HepG2 (cell line): Measurements from ENCODE around the gene MEIOB. TPM values are rescaled to one million over a fixed set of nuclear protein-coding genes. Genes with fewer than 3 reads are reported as not detected.

ENCODE experiments used
- GPN1 ChIP-seq: sonication (generic); formaldehyde crosslinking; IDR thresholded peaks from 2 replicates; pipeline ENCODE4 v1.5.1; 2020; ENCODE audit warnings: missing genetic modification reagents, borderline replicate concordance
- KDM5B ChIP-seq: sonication (generic); formaldehyde crosslinking; IDR thresholded peaks from 2 replicates; pipeline ENCODE4 v1.4.0; 2020; ENCODE audit warnings: missing genetic modification reagents, mild to moderate bottlenecking, borderline replicate concordance
- PHF20 ChIP-seq: sonication (generic); formaldehyde crosslinking; IDR thresholded peaks from 2 replicates; pipeline ENCODE4 v1.5.0; 2020; ENCODE audit warnings: mild to moderate bottlenecking, missing genetic modification reagents
- RBFOX2 ChIP-seq: fragments of 200-400 bp; formaldehyde crosslinking; IDR thresholded peaks from 2 replicates; pipeline ENCODE4 v1.6.1; 2017; ENCODE audit warnings: low read depth, mild to moderate bottlenecking, low read length
- RFX1 ChIP-seq: fragments of 450-650 bp; IDR thresholded peaks from 2 replicates; pipeline ENCODE4 v1.6.1; 2017
- SMARCE1 ChIP-seq: fragments of 450-650 bp; IDR thresholded peaks from 2 replicates; pipeline ENCODE4 v1.6.1; 2017; ENCODE audit warnings: borderline replicate concordance
- TBP ChIP-seq: sonication (generic); formaldehyde crosslinking; IDR thresholded peaks from 2 replicates; pipeline ENCODE4 v1.5.0; 2020; ENCODE audit warnings: missing genetic modification reagents
- TBX3 ChIP-seq: fragments of 450-650 bp; IDR thresholded peaks from 2 replicates; pipeline ENCODE4 v1.6.1; 2017; ENCODE audit warnings: antibody characterized with exemption, mild to moderate bottlenecking, inconsistent platforms, borderline replicate concordance
- TOE1 ChIP-seq: sonication (generic); formaldehyde crosslinking; IDR thresholded peaks from 2 replicates; pipeline ENCODE4 v1.4.0; 2020; ENCODE audit warnings: mild to moderate bottlenecking, missing genetic modification reagents
- ZBTB21 ChIP-seq: sonication (generic); formaldehyde crosslinking; IDR thresholded peaks from 2 replicates; pipeline ENCODE4 v1.4.0; 2020; ENCODE audit warnings: missing genetic modification reagents
- ZBTB46 ChIP-seq: sonication (generic); formaldehyde crosslinking; IDR thresholded peaks from 2 replicates; pipeline ENCODE4 v1.4.0; 2020; ENCODE audit warnings: mild to moderate bottlenecking, missing genetic modification reagents, borderline replicate concordance
- ZFY ChIP-seq: sonication (generic); formaldehyde crosslinking; IDR thresholded peaks from 2 replicates; pipeline ENCODE4 v1.4.0; 2020; ENCODE audit warnings: missing genetic modification reagents
- ZMYM3 ChIP-seq: sonication (generic); formaldehyde crosslinking; IDR thresholded peaks from 2 replicates; pipeline ENCODE4 v1.5.1; 2020; ENCODE audit warnings: mild to moderate bottlenecking, missing genetic modification reagents
- ZNF101 ChIP-seq: sonication (generic); formaldehyde crosslinking; IDR thresholded peaks from 2 replicates; pipeline ENCODE4 v1.4.0; 2020; ENCODE audit warnings: mild to moderate bottlenecking, low read depth, missing genetic modification reagents, borderline replicate concordance
- ZNF510 ChIP-seq: sonication (generic); formaldehyde crosslinking; IDR thresholded peaks from 2 replicates; pipeline ENCODE4 v1.4.0; 2020; ENCODE audit warnings: low read depth, mild to moderate bottlenecking, missing genetic modification reagents
- ZNF879 ChIP-seq: sonication (generic); formaldehyde crosslinking; IDR thresholded peaks from 2 replicates; pipeline ENCODE4 v1.8.1; 2023; ENCODE audit warnings: missing genetic modification reagents
- polyA plus RNA-seq, 8 experiments: library from polyadenylated mRNA; depleted of rRNA in 3 of 8; stranded (reverse) in 7 of 8; unstranded in 1 of 8; fragments of >200 nt; fragmentation: Illumina TruSeq in 4 of 8; extraction: Trizol in 4 of 8; gene quantifications; 2 replicates each; pipeline versions ENCODE4 v1.2.1 to v1.2.3, GENCODE V29; 2011 to 2016; ENCODE audit warnings: low read depth in 4 of 8, missing spikeins in 1 of 8, mixed read lengths in 1 of 8; ENCODE audit not compliant: insufficient read depth in 1 of 8
- total RNA-seq, 5 experiments: library from RNA; depleted of rRNA; stranded (reverse); fragments of >200 nt; fragmentation: Illumina TruSeq; extraction: Trizol; gene quantifications; 2 replicates each; pipeline ENCODE4 v1.2.3, GENCODE V29; 2016; ENCODE audit warnings: low read depth in 1 of 5
- TF ChIP-seq, protein P1 (sequence below), 2 experiments: sonication (generic) in 1 of 2; formaldehyde crosslinking in 1 of 2; IDR thresholded peaks; 2 replicates each; pipeline versions ENCODE4 v1.6.1 to v1.9.0; 2014 to 2022; ENCODE audit warnings: antibody characterized with exemption in 1 of 2, borderline replicate concordance in 1 of 2, inconsistent platforms in 1 of 2, low read depth in 1 of 2, missing genetic modification reagents in 1 of 2
- TF ChIP-seq, protein P2 (sequence below): fragments of 450-650 bp; IDR thresholded peaks from 2 replicates; pipeline ENCODE4 v1.6.1; 2016
- TF ChIP-seq, protein P3 (sequence below): sonication (generic); formaldehyde crosslinking; conservative IDR thresholded peaks from 2 replicates; pipeline ENCODE4 v1.8.0; 2022; ENCODE audit warnings: low read depth, missing genetic modification reagents

The MEIOB gene
- total and polyA plus RNA-seq, 2 of the 13 experiments (the other 11 are each of a cell fraction or from before 2014, with no cell fraction given) = 0.17 TPM; not detected in 1

GRCh38 chr16:1794221-1794871 is 77.6 kb downstream of the MEIOB start (continued):
- TF ChIP-seq, protein P1, sequence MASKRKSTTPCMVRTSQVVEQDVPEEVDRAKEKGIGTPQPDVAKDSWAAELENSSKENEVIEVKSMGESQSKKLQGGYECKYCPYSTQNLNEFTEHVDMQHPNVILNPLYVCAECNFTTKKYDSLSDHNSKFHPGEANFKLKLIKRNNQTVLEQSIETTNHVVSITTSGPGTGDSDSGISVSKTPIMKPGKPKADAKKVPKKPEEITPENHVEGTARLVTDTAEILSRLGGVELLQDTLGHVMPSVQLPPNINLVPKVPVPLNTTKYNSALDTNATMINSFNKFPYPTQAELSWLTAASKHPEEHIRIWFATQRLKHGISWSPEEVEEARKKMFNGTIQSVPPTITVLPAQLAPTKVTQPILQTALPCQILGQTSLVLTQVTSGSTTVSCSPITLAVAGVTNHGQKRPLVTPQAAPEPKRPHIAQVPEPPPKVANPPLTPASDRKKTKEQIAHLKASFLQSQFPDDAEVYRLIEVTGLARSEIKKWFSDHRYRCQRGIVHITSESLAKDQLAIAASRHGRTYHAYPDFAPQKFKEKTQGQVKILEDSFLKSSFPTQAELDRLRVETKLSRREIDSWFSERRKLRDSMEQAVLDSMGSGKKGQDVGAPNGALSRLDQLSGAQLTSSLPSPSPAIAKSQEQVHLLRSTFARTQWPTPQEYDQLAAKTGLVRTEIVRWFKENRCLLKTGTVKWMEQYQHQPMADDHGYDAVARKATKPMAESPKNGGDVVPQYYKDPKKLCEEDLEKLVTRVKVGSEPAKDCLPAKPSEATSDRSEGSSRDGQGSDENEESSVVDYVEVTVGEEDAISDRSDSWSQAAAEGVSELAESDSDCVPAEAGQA (IDR thresholded peaks at IDR 0.05; ENCODE audit: low read depth) = no peak
- TF ChIP-seq, protein P1 (CRISPR knock-in tag; IDR thresholded peaks at IDR 0.05; ENCODE audit: borderline replicate concordance) = no peak
- TF ChIP-seq ZBTB46 (CRISPR knock-in tag) = no peak
- peak; percentile 37; the same call in 1 of the 2 replicates for TF ChIP-seq ZMYM3 (CRISPR knock-in tag)
- peak; percentile 30; the same call in 1 of the 2 replicates for TF ChIP-seq KDM5B
- TF ChIP-seq TOE1 (CRISPR knock-in tag) = no peak
- TF ChIP-seq ZNF879 = no peak
- no peak for TF ChIP-seq ZNF101 (CRISPR knock-in tag)
- TF ChIP-seq, protein P2, sequence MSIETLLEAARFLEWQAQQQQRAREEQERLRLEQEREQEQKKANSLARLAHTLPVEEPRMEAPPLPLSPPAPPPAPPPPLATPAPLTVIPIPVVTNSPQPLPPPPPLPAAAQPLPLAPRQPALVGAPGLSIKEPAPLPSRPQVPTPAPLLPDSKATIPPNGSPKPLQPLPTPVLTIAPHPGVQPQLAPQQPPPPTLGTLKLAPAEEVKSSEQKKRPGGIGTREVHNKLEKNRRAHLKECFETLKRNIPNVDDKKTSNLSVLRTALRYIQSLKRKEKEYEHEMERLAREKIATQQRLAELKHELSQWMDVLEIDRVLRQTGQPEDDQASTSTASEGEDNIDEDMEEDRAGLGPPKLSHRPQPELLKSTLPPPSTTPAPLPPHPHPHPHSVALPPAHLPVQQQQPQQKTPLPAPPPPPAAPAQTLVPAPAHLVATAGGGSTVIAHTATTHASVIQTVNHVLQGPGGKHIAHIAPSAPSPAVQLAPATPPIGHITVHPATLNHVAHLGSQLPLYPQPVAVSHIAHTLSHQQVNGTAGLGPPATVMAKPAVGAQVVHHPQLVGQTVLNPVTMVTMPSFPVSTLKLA = 0 out of 2 replicates have a peak, but pooled peaks have one; percentile 15
- no peak for TF ChIP-seq SMARCE1
- TF ChIP-seq GPN1 = no peak
- peak; percentile 53 for TF ChIP-seq ZFY (CRISPR knock-in tag)
- TF ChIP-seq TBX3 = no peak
- TF ChIP-seq TBP (CRISPR knock-in tag) = no peak
- TF ChIP-seq, protein P3, sequence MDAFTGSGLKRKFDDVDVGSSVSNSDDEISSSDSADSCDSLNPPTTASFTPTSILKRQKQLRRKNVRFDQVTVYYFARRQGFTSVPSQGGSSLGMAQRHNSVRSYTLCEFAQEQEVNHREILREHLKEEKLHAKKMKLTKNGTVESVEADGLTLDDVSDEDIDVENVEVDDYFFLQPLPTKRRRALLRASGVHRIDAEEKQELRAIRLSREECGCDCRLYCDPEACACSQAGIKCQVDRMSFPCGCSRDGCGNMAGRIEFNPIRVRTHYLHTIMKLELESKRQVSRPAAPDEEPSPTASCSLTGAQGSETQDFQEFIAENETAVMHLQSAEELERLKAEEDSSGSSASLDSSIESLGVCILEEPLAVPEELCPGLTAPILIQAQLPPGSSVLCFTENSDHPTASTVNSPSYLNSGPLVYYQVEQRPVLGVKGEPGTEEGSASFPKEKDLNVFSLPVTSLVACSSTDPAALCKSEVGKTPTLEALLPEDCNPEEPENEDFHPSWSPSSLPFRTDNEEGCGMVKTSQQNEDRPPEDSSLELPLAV (CRISPR knock-in tag) = no peak
- no peak for TF ChIP-seq PHF20
- TF ChIP-seq ZBTB21 (CRISPR knock-in tag) = no peak
- 0 out of 2 replicates have a peak, but pooled peaks have one; percentile 35 for TF ChIP-seq RBFOX2
- TF ChIP-seq ZNF510 (CRISPR knock-in tag) = no peak
- TF ChIP-seq RFX1 = no peak
